ENCODE data around the gene SORBS2. TPM values are rescaled to one million over a fixed set of nuclear protein-coding genes. Genes with fewer than 3 reads are reported as not detected.

The SORBS2 gene
- total and polyA plus RNA-seq, 7 donors = 7.9 to 1,032 (median 849) TPM

- H3K27me3 ChIP-seq = peaks cover 0 to 10% (median 0%) of the 10 kb centered on the region in 3 donors
These were observed 273.2 kb downstream of the SORBS2 start for GRCh38 chr4:185538806-185539205.

GRCh38 chr4:185536411-185536709 is 275.6 kb downstream of the SORBS2 start:
- H3K4me1 ChIP-seq = peaks cover 0 to 40% (median 26%) of the 10 kb centered on the region in 4 donors
- WGBS, 2 donors = 3 to 19% methylated on average over 4 of the region's 4 CpGs
- DNase-seq = peak; percentile 88
- H3K27me3 ChIP-seq = peaks cover 0 to 10% (median 0%) of the 10 kb centered on the region in 3 donors
- no peaks in the 10 kb centered on the region for H3K36me3 ChIP-seq
- peak overlapping the region; percentile 95 to 99 (median 97) for H3K27ac ChIP-seq
- H3K4me3 ChIP-seq = peak overlapping the region in 3 of 4 donors; percentile 76 to 91 (median 87)
- no peaks in the 10 kb centered on the region for H3K9me3 ChIP-seq
- intact Hi-C loops (cut with DNase I) = loop anchor here (5.0 to 10.0 kb wide), 2 partner anchors 64 to 498 kb away; partner anchors contain the start of gene CCDC110
- TF ChIP-seq EP300 (IDR thresholded peaks at IDR 0.05) = peak in 1 of 4 donors; percentile 39
- peak; percentile 82 to 94 (median 86) for TF ChIP-seq POLR2AphosphoS5 (IDR thresholded peaks at IDR 0.05)
- TF ChIP-seq CTCF (IDR thresholded peaks at IDR 0.05) = no peak
- peak in 1 of 2 donors; percentile 42 for TF ChIP-seq POLR2A (IDR thresholded peaks at IDR 0.05)

More at GRCh38 chr4:185538806-185539205, 273.2 kb downstream of the SORBS2 start:
- no peaks in the 10 kb centered on the region for H3K36me3 ChIP-seq
- intact Hi-C loops (cut with DNase I) = loop anchor here (5.0 to 10.0 kb wide), 2 partner anchors 67 to 496 kb away; partner anchors contain the start of gene CCDC110
- WGBS, 2 donors = 49 to 65% methylated on average over 1 of the region's 1 CpG
- peak overlapping the region in 1 of 4 donors; percentile 79 for H3K27ac ChIP-seq
- no peak for DNase-seq
- no peak overlapping the region for H3K4me3 ChIP-seq
- H3K9me3 ChIP-seq = no peaks in the 10 kb centered on the region
- peaks cover 0 to 38% (median 27%) of the 10 kb centered on the region in 4 donors for H3K4me1 ChIP-seq
- TF ChIP-seq EP300 (IDR thresholded peaks at IDR 0.05) (no peak), POLR2AphosphoS5 (IDR thresholded peaks at IDR 0.05) (no peak), CTCF (IDR thresholded peaks at IDR 0.05) (no peak), POLR2A (IDR thresholded peaks at IDR 0.05) (no peak)

- TF ChIP-seq CTCF (IDR thresholded peaks at IDR 0.05) (no peak), POLR2AphosphoS5 (IDR thresholded peaks at IDR 0.05) (no peak), EP300 (IDR thresholded peaks at IDR 0.05) (peak in 1 of 4 donors; percentile 9), POLR2A (IDR thresholded peaks at IDR 0.05) (no peak)
- Histone ChIP-seq H3K4me3 (peak overlapping the region; percentile 67 to 91 (median 82)), H3K9me3 (no peaks in the 10 kb centered on the region), H3K4me1 (peaks cover 0 to 40% (median 22%) of the 10 kb centered on the region in 4 donors), H3K27ac (peak overlapping the region; percentile 95 to 99 (median 97)), H3K27me3 (peaks cover 0 to 10% (median 0%) of the 10 kb centered on the region in 3 donors), H3K36me3 (no peaks in the 10 kb centered on the region)
- no peak for DNase-seq
- intact Hi-C loops (cut with DNase I) = loop anchor here (2.0 to 10.0 kb wide), 4 partner anchors 31 to 499 kb away; partner anchors contain the start of gene CCDC110
- WGBS, 2 donors = 6 to 10% methylated on average over 32 of the region's 32 CpGs
These were observed 276.2 kb downstream of the SORBS2 start for GRCh38 chr4:185535612-185536410.

Small RNAs within 50 kb of the gene (small RNA-seq; reads per million reads assigned to genes)
- 0 reads per million in 3 donors for gene RF00019
